Measurements from ENCODE around the gene ATF1. TPM values are rescaled to one million over a fixed set of nuclear protein-coding genes. Genes with fewer than 3 reads are reported as not detected.

The ATF1 gene
- total RNA-seq, 1 donor: 31.0 TPM

- peak; percentile 76 for TF ChIP-seq CTCF (IDR thresholded peaks at IDR 0.05; ENCODE audit: insufficient read depth, low read length)
- H3K4me3 ChIP-seq (ENCODE audit: low read depth, low read length): no peak overlapping the region
- DNase-seq (ENCODE audit: low read depth): peak; percentile 56
Observed at GRCh38 chr12:50734409-50735263, 29.3 kb upstream of the ATF1 start.

- TF ChIP-seq CTCF (IDR thresholded peaks at IDR 0.05; ENCODE audit: insufficient read depth, low read length): no peak
- DNase-seq (ENCODE audit: low read depth): no peak
- H3K4me3 ChIP-seq (ENCODE audit: low read depth, low read length): no peak overlapping the region
Observed at GRCh38 chr12:50739611-50740010, 24.3 kb upstream of the ATF1 start.

GRCh38 chr12:50740307-50740706 is 23.6 kb upstream of the ATF1 start:
- no peak for TF ChIP-seq CTCF (IDR thresholded peaks at IDR 0.05; ENCODE audit: insufficient read depth, low read length)
- H3K4me3 ChIP-seq (ENCODE audit: low read depth, low read length): no peak overlapping the region
- DNase-seq (ENCODE audit: low read depth): no peak

GRCh38 chr12:50742776-50743175 is 21.1 kb upstream of the ATF1 start:
- TF ChIP-seq CTCF (IDR thresholded peaks at IDR 0.05; ENCODE audit: insufficient read depth, low read length): no peak
- H3K4me3 ChIP-seq (ENCODE audit: low read depth, low read length): no peak overlapping the region
- DNase-seq (ENCODE audit: low read depth): no peak

GRCh38 chr12:50745861-50746260 is 18.0 kb upstream of the ATF1 start:
- no peak for DNase-seq (ENCODE audit: low read depth)
- TF ChIP-seq CTCF (IDR thresholded peaks at IDR 0.05; ENCODE audit: insufficient read depth, low read length): no peak
- H3K4me3 ChIP-seq (ENCODE audit: low read depth, low read length): no peak overlapping the region

- TF ChIP-seq CTCF (IDR thresholded peaks at IDR 0.05; ENCODE audit: insufficient read depth, low read length): no peak
- no peak for DNase-seq (ENCODE audit: low read depth)
- no peak overlapping the region for H3K4me3 ChIP-seq (ENCODE audit: low read depth, low read length)
Observed at GRCh38 chr12:50746431-50746830, 17.5 kb upstream of the ATF1 start.
